ENCODE measurements around the gene OR2AK2.

DNA sequence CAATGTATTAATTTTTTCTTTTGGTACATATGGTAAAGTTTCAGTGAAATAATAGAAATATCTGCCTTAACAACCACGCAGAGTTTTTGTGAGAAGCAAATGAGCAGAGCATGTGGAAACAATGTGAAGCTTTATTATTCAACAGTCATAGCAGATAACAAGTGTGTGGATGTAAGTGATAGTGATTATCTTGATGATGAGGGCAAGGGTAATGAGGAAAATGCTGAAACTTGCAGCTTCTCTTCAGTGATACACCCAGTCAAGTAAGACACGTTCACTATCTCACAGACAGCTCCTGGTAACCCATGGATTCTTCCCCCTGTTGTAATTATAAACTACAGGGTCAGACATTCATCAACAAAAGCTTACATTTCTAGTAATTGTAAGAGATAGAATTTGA is 33.8 kb downstream of the OR2AK2 start:
- TF ChIP-seq, protein P1, sequence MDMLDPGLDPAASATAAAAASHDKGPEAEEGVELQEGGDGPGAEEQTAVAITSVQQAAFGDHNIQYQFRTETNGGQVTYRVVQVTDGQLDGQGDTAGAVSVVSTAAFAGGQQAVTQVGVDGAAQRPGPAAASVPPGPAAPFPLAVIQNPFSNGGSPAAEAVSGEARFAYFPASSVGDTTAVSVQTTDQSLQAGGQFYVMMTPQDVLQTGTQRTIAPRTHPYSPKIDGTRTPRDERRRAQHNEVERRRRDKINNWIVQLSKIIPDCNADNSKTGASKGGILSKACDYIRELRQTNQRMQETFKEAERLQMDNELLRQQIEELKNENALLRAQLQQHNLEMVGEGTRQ (IDR thresholded peaks at IDR 0.05; ENCODE audit: borderline replicate concordance, low read depth, low read length), result no peak
- TF ChIP-seq TEAD4 (IDR thresholded peaks at IDR 0.05; ENCODE audit: borderline replicate concordance, insufficient read depth) (no peak), SMC3 (IDR thresholded peaks at IDR 0.05; ENCODE audit: low read depth, low read length) (no peak), MEF2A (IDR thresholded peaks at IDR 0.05; ENCODE audit: borderline replicate concordance, low read depth) (no peak), POLR2AphosphoS5 (IDR thresholded peaks at IDR 0.05; ENCODE audit: low read depth, low read length) (no peak)
- TF ChIP-seq, protein P2, sequence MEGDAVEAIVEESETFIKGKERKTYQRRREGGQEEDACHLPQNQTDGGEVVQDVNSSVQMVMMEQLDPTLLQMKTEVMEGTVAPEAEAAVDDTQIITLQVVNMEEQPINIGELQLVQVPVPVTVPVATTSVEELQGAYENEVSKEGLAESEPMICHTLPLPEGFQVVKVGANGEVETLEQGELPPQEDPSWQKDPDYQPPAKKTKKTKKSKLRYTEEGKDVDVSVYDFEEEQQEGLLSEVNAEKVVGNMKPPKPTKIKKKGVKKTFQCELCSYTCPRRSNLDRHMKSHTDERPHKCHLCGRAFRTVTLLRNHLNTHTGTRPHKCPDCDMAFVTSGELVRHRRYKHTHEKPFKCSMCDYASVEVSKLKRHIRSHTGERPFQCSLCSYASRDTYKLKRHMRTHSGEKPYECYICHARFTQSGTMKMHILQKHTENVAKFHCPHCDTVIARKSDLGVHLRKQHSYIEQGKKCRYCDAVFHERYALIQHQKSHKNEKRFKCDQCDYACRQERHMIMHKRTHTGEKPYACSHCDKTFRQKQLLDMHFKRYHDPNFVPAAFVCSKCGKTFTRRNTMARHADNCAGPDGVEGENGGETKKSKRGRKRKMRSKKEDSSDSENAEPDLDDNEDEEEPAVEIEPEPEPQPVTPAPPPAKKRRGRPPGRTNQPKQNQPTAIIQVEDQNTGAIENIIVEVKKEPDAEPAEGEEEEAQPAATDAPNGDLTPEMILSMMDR (IDR thresholded peaks at IDR 0.05), result no peak
- TF ChIP-seq, protein P3, sequence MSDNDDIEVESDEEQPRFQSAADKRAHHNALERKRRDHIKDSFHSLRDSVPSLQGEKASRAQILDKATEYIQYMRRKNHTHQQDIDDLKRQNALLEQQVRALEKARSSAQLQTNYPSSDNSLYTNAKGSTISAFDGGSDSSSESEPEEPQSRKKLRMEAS (IDR thresholded peaks at IDR 0.05; ENCODE audit: low read depth), result no peak
- TF ChIP-seq, protein P4, sequence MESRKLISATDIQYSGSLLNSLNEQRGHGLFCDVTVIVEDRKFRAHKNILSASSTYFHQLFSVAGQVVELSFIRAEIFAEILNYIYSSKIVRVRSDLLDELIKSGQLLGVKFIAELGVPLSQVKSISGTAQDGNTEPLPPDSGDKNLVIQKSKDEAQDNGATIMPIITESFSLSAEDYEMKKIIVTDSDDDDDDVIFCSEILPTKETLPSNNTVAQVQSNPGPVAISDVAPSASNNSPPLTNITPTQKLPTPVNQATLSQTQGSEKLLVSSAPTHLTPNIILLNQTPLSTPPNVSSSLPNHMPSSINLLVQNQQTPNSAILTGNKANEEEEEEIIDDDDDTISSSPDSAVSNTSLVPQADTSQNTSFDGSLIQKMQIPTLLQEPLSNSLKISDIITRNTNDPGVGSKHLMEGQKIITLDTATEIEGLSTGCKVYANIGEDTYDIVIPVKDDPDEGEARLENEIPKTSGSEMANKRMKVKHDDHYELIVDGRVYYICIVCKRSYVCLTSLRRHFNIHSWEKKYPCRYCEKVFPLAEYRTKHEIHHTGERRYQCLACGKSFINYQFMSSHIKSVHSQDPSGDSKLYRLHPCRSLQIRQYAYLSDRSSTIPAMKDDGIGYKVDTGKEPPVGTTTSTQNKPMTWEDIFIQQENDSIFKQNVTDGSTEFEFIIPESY (IDR thresholded peaks at IDR 0.05; ENCODE audit: borderline replicate concordance, low read depth), result no peak
